Measurements from ENCODE around the gene ZNF804B. TPM values are rescaled to one million over a fixed set of nuclear protein-coding genes. Genes with fewer than 3 reads are reported as not detected.

The ZNF804B gene
- total RNA-seq, 2 experiments from 2014 or later: not detected

GRCh38 chr7:89085580-89085979, 326.1 kb downstream of the ZNF804B start:
- H4K20me1 ChIP-seq (ENCODE audit: insufficient read depth, low read length): no peaks in the 10 kb centered on the region
- no peaks in the 10 kb centered on the region for H3K9me3 ChIP-seq (ENCODE audit: low read length)
- TF ChIP-seq CTCF (conservative IDR thresholded peaks at IDR 0.05; ENCODE audit: low read length) (no peak), EZH2phosphoT487 (IDR thresholded peaks at IDR 0.05; ENCODE audit: borderline replicate concordance, low read depth, low read length) (no peak)
- ChIA-PET POLR2A (interaction anchor here (0.5 kb wide), 1 partner anchor 1095 kb away, joined by 3 read pairs; no protein-coding TSS in a partner anchor), CTCF (ENCODE audit: unreplicated experiment) (no interaction called here)
- no peaks in the 10 kb centered on the region for H3K36me3 ChIP-seq (ENCODE audit: insufficient read depth, low read length)
- no peak overlapping the region for H3K27ac ChIP-seq (ENCODE audit: low read depth, low read length, poor library complexity, severe bottlenecking)
- no peaks in the 10 kb centered on the region for H3K79me2 ChIP-seq (ENCODE audit: insufficient read depth, low read depth, low read length)
- H3K4me3 ChIP-seq (ENCODE audit: low read depth, low read length, poor library complexity, severe bottlenecking): no peak overlapping the region
- no peak overlapping the region for H3K4me2 ChIP-seq (ENCODE audit: low read length)
- no peak overlapping the region for H2AFZ ChIP-seq (ENCODE audit: low read length)
- no TSS peak for BruUV-seq (replicated peaks)
- no peak for DNase-seq (ENCODE audit: low spot score)
- H3K4me1 ChIP-seq (ENCODE audit: insufficient read depth, low read length, poor library complexity, severe bottlenecking): no peaks in the 10 kb centered on the region
- H3K9me2 ChIP-seq (ENCODE audit: insufficient read depth, low read length): no peaks in the 10 kb centered on the region
- intact Hi-C loops (cut with micrococcal nuclease; ENCODE audit: unreplicated experiment): no loop called here

- TF ChIP-seq CTCF (conservative IDR thresholded peaks at IDR 0.05; ENCODE audit: low read length) (no peak), EZH2phosphoT487 (IDR thresholded peaks at IDR 0.05; ENCODE audit: borderline replicate concordance, low read depth, low read length) (no peak)
- H3K9me3 ChIP-seq (ENCODE audit: low read length): no peaks in the 10 kb centered on the region
Measured at GRCh38 chr7:89091550-89091949, 332.1 kb downstream of the ZNF804B start.

GRCh38 chr7:89094269-89094668, 334.8 kb downstream of the ZNF804B start:
- no peaks in the 10 kb centered on the region for H3K9me3 ChIP-seq (ENCODE audit: low read length)
- no peaks in the 10 kb centered on the region for H4K20me1 ChIP-seq (ENCODE audit: insufficient read depth, low read length)
- H3K27ac ChIP-seq (ENCODE audit: low read depth, low read length, poor library complexity, severe bottlenecking): no peak overlapping the region
- no peak overlapping the region for H3K4me3 ChIP-seq (ENCODE audit: low read depth, low read length, poor library complexity, severe bottlenecking)
- no peaks in the 10 kb centered on the region for H3K9me2 ChIP-seq (ENCODE audit: insufficient read depth, low read length)
- no peak for TF ChIP-seq EZH2phosphoT487 (IDR thresholded peaks at IDR 0.05; ENCODE audit: borderline replicate concordance, low read depth, low read length)
- no peak for TF ChIP-seq CTCF (conservative IDR thresholded peaks at IDR 0.05; ENCODE audit: low read length)
- no TSS peak for BruUV-seq (replicated peaks)
- DNase-seq (ENCODE audit: low spot score): no peak
- ChIA-PET CTCF (ENCODE audit: unreplicated experiment) (no interaction called here), POLR2A (no interaction called here)
- no peaks in the 10 kb centered on the region for H3K79me2 ChIP-seq (ENCODE audit: insufficient read depth, low read depth, low read length)
- no peaks in the 10 kb centered on the region for H3K36me3 ChIP-seq (ENCODE audit: insufficient read depth, low read length)
- no peaks in the 10 kb centered on the region for H3K4me1 ChIP-seq (ENCODE audit: insufficient read depth, low read length, poor library complexity, severe bottlenecking)
- no peak overlapping the region for H3K4me2 ChIP-seq (ENCODE audit: low read length)
- intact Hi-C loops (cut with micrococcal nuclease; ENCODE audit: unreplicated experiment): no loop called here
- H2AFZ ChIP-seq (ENCODE audit: low read length): no peak overlapping the region

More at GRCh38 chr7:89091550-89091949, 332.1 kb downstream of the ZNF804B start:
- Histone ChIP-seq H3K4me2 (ENCODE audit: low read length) (no peak overlapping the region), H2AFZ (ENCODE audit: low read length) (no peak overlapping the region), H3K4me3 (ENCODE audit: low read depth, low read length, poor library complexity, severe bottlenecking) (no peak overlapping the region), H3K79me2 (ENCODE audit: insufficient read depth, low read depth, low read length) (no peaks in the 10 kb centered on the region), H3K36me3 (ENCODE audit: insufficient read depth, low read length) (no peaks in the 10 kb centered on the region), H3K4me1 (ENCODE audit: insufficient read depth, low read length, poor library complexity, severe bottlenecking) (no peaks in the 10 kb centered on the region), H3K9me2 (ENCODE audit: insufficient read depth, low read length) (no peaks in the 10 kb centered on the region), H3K27ac (ENCODE audit: low read depth, low read length, poor library complexity, severe bottlenecking) (no peak overlapping the region), H4K20me1 (ENCODE audit: insufficient read depth, low read length) (no peaks in the 10 kb centered on the region)
- ChIA-PET CTCF (ENCODE audit: unreplicated experiment) (no interaction called here), POLR2A (no interaction called here)
- no TSS peak for BruUV-seq (replicated peaks)
- no peak for DNase-seq (ENCODE audit: low spot score)
- intact Hi-C loops (cut with micrococcal nuclease; ENCODE audit: unreplicated experiment): no loop called here

Measured in OCI-LY7 (cell line).